Stomach (tissue), 9 donors: ENCODE measurements around the gene MYZAP. TPM values are rescaled to one million over a fixed set of nuclear protein-coding genes. Genes with fewer than 3 reads are reported as not detected.
A peak's percentile ranks its signal among the peaks of the same experiment; 100 is the strongest.

Experiments used
- DNase-seq, 2 donors: peaks; one replicate each; pipeline versions ENCODE4 v3.0.0 to v3.0.0-alpha.2; 2013 to 2019
- H3K27ac ChIP-seq, 5 donors: fragments of 200-600 bp in 4 of 5; sonication (generic) in 4 of 5; one replicate each; pipeline ENCODE4 v1.5.1; 2013 to 2019; ENCODE audit warnings: mild to moderate bottlenecking in 1 of 5, moderate library complexity in 1 of 5
- H3K27me3 ChIP-seq, 3 donors: fragments of 200-600 bp; sonication (generic); one replicate each; pipeline ENCODE4 v1.5.1; 2017 to 2019; ENCODE audit warnings: mixed run types in 1 of 3
- H3K36me3 ChIP-seq, 4 donors: fragments of 200-600 bp; sonication (generic); 1 replicate in 3 of 4; 2 replicates in 1 of 4; pipeline ENCODE4 v1.5.1; 2016 to 2019
- H3K4me1 ChIP-seq, 4 donors: fragments of 200-600 bp; sonication (generic); one replicate each; pipeline ENCODE4 v1.5.1; 2016 to 2019
- H3K4me3 ChIP-seq, 4 donors: fragments of 200-600 bp; sonication (generic) in 3 of 4; one replicate each; pipeline ENCODE4 v1.5.1; 2016 to 2019; ENCODE audit warnings: mild to moderate bottlenecking in 1 of 4
- H3K9me3 ChIP-seq, 4 donors: fragments of 200-600 bp; sonication (generic); one replicate each; pipeline ENCODE4 v1.5.1; 2016 to 2019
- CTCF ChIP-seq, 7 experiments: fragments of 450-650 bp in 4 of 7; fragments of 200-600 bp in 3 of 7; sonication (generic) in 3 of 7; IDR thresholded peaks; one replicate each; pipeline ENCODE4 v1.5.1; 2016 to 2019; ENCODE audit warnings: antibody characterized with exemption in 7 of 7, control low read depth in 2 of 7, mild to moderate bottlenecking in 1 of 7
- EP300 ChIP-seq: sonication (generic); formaldehyde crosslinking; IDR thresholded peaks from one replicate; pipeline ENCODE4 v1.6.1; 2017; ENCODE audit warnings: antibody characterized with exemption
- POLR2A ChIP-seq, 4 donors: fragments of 450-650 bp; IDR thresholded peaks; one replicate each; pipeline ENCODE4 v1.6.1; 2016; ENCODE audit warnings: antibody characterized with exemption in 4 of 4, control low read depth in 2 of 4, mild to moderate bottlenecking in 1 of 4, moderate library complexity in 1 of 4
- POLR2AphosphoS5 ChIP-seq, 3 donors: sonication (generic); formaldehyde crosslinking; IDR thresholded peaks; one replicate each; pipeline ENCODE4 v1.6.1; 2016; ENCODE audit warnings: antibody characterized with exemption in 3 of 3
- WGBS, 5 donors: extraction: QIAGEN DNeasy Blood & Tissue Kit in 3 of 5; methylation state at CpG; one replicate each; pipeline versions ENCODE4 v1.1.5 to v1.1.7; 2013 to 2018; 5-methylcytosine and 5-hydroxymethylcytosine counted together
- intact Hi-C: fragments of 100-400 bp; cut with DNase I; formaldehyde crosslinking; loops from one replicate; pipeline ENCODE4 v1.15.1; 2023; ENCODE audit warnings: low total_unique reads
- polyA plus RNA-seq, 3 donors: library from polyadenylated mRNA; stranded (reverse); fragments of 200-250 nt; gene quantifications; one replicate each; pipeline ENCODE4 v1.2.3, GENCODE V29; 2013
- total RNA-seq, 5 donors: library from RNA; depleted of rRNA; stranded (reverse); fragments of >200 nt; gene quantifications; one replicate each; pipeline versions ENCODE4 v1.1.0 to v1.2.3, GENCODE V29; 2014 to 2016
- donor health status: healthy with polysubstance abuse.
- donor health status: Bipolar disorder and iron deficiency.
- donor health status: healthy.

MYZAP gene
- total and polyA plus RNA-seq, 8 donors: 9.4 to 59.8 (median 20.9) TPM; not detected in 1

DNA sequence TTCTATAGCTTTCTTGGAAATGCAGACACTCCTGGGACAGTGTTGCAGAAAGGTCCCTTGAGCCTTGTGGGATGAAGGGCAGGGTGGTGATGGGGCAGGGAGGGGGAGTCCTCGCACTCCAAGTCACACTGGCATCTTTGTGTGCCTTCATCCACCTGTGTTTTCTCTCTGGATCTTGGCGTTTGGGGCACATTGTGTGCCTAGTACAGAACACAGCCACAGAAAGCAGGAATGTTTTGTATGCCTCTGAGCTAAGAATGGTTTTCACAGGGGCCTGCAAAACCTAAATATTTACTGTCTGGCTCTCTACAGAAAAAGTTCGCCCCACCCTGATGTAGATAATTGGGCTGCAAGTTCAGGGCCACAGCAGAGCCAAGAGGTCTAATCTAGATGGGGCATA, 5.7 kb downstream of the MYZAP start:
- Histone ChIP-seq H3K27me3 (peaks cover 0 to 5% (median 0%) of the 10 kb centered on the region in 3 donors), H3K4me3 (no peak overlapping the region), H3K4me1 (peaks cover 42 to 94% (median 68%) of the 10 kb centered on the region in 4 donors), H3K36me3 (no peaks in the 10 kb centered on the region), H3K9me3 (no peaks in the 10 kb centered on the region), H3K27ac (peak overlapping the region; percentile 75 to 88 (median 81))
- WGBS, 5 donors: 21 to 47% (median 35%) methylated on average over 3 of the region's 3 CpGs
- peak in 1 of 2 donors; percentile 49 for DNase-seq
- TF ChIP-seq CTCF (IDR thresholded peaks at IDR 0.05): no peak
- peak in 2 of 3 donors; percentile 15 to 18 for TF ChIP-seq POLR2AphosphoS5 (IDR thresholded peaks at IDR 0.05)
- TF ChIP-seq EP300: no peak
- TF ChIP-seq POLR2A (IDR thresholded peaks at IDR 0.05): no peak
- intact Hi-C loops: no loop called here

DNA sequence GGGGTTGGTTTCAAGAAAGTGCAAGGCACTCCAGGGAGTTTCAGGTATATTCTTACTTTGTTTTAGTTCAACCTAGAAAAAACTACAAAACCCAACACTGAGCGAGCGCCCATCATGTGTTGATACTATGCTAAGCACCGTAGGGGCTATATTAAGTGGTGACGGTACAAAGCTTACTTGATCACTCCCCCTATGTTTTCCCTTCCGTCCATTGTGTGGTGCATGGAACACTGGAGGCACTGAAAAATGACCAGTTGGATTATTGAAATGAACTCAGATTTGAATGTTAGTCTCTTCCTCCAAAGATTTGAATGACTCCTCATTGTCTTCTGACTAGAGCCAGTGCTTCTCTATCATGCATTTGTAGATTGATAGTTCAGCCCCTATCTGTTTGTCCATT, 6.6 kb downstream of the MYZAP start:
- peaks cover 42 to 89% (median 65%) of the 10 kb centered on the region in 4 donors for H3K4me1 ChIP-seq
- intact Hi-C loops: no loop called here
- WGBS, 5 donors: 80 to 93% (median 86%) methylated on average over 5 of the region's 5 CpGs
- H3K27ac ChIP-seq: peak overlapping the region; percentile 48 to 88 (median 75)
- no peak overlapping the region for H3K4me3 ChIP-seq
- no peaks in the 10 kb centered on the region for H3K36me3 ChIP-seq
- no peaks in the 10 kb centered on the region for H3K9me3 ChIP-seq
- no peak for DNase-seq
- H3K27me3 ChIP-seq: no peaks in the 10 kb centered on the region
- TF ChIP-seq CTCF (IDR thresholded peaks at IDR 0.05) (no peak), POLR2AphosphoS5 (IDR thresholded peaks at IDR 0.05) (no peak), EP300 (no peak), POLR2A (IDR thresholded peaks at IDR 0.05) (no peak)

GRCh38 chr15:57599296-57599810, 7.6 kb downstream of the MYZAP start:
- H3K36me3 ChIP-seq: no peaks in the 10 kb centered on the region
- WGBS, 5 donors: 73 to 93% (median 88%) methylated on average over 10 of the region's 10 CpGs
- no peaks in the 10 kb centered on the region for H3K9me3 ChIP-seq
- H3K4me1 ChIP-seq: peaks cover 37 to 94% (median 69%) of the 10 kb centered on the region in 4 donors
- H3K4me3 ChIP-seq: no peak overlapping the region
- TF ChIP-seq POLR2A (IDR thresholded peaks at IDR 0.05) (no peak), POLR2AphosphoS5 (IDR thresholded peaks at IDR 0.05) (no peak), CTCF (IDR thresholded peaks at IDR 0.05) (no peak), EP300 (no peak)
- intact Hi-C loops: no loop called here
- DNase-seq: no peak
- H3K27ac ChIP-seq: peak overlapping the region in 2 of 5 donors; percentile 81 to 88
- H3K27me3 ChIP-seq: no peaks in the 10 kb centered on the region

- H3K27ac ChIP-seq: peak overlapping the region in 1 of 5 donors; percentile 88
- WGBS, 5 donors: 28 to 44% (median 34%) methylated on average over 1 of the region's 1 CpG
- no peak overlapping the region for H3K4me3 ChIP-seq
Observed at GRCh38 chr15:57600197-57600596, 8.5 kb downstream of the MYZAP start.

GRCh38 chr15:57604507-57604906, 12.8 kb downstream of the MYZAP start:
- intact Hi-C loops: no loop called here
- 20 to 59% (median 32%) methylated on average over 7 to 10 of the region's 10 CpGs for WGBS, 5 donors
- Histone ChIP-seq H3K27me3 (no peaks in the 10 kb centered on the region), H3K9me3 (no peaks in the 10 kb centered on the region), H3K36me3 (no peaks in the 10 kb centered on the region), H3K4me3 (no peak overlapping the region), H3K4me1 (peaks cover 9 to 63% (median 41%) of the 10 kb centered on the region in 4 donors), H3K27ac (peak overlapping the region; percentile 11 to 75 (median 62))
- DNase-seq: peak; percentile 57 to 69
- TF ChIP-seq POLR2A (IDR thresholded peaks at IDR 0.05): no peak
- no peak for TF ChIP-seq POLR2AphosphoS5 (IDR thresholded peaks at IDR 0.05)
- no peak for TF ChIP-seq EP300
- no peak for TF ChIP-seq CTCF (IDR thresholded peaks at IDR 0.05)

More at GRCh38 chr15:57600197-57600596, 8.5 kb downstream of the MYZAP start:
- H3K4me1 ChIP-seq: peaks cover 29 to 91% (median 66%) of the 10 kb centered on the region in 4 donors
- TF ChIP-seq POLR2AphosphoS5 (IDR thresholded peaks at IDR 0.05): no peak
- DNase-seq: no peak
- H3K27me3 ChIP-seq: no peaks in the 10 kb centered on the region
- intact Hi-C loops: no loop called here
- no peaks in the 10 kb centered on the region for H3K36me3 ChIP-seq
- H3K9me3 ChIP-seq: no peaks in the 10 kb centered on the region
